ENCODE measurements around the gene TLX2.

- TF ChIP-seq, protein P1, sequence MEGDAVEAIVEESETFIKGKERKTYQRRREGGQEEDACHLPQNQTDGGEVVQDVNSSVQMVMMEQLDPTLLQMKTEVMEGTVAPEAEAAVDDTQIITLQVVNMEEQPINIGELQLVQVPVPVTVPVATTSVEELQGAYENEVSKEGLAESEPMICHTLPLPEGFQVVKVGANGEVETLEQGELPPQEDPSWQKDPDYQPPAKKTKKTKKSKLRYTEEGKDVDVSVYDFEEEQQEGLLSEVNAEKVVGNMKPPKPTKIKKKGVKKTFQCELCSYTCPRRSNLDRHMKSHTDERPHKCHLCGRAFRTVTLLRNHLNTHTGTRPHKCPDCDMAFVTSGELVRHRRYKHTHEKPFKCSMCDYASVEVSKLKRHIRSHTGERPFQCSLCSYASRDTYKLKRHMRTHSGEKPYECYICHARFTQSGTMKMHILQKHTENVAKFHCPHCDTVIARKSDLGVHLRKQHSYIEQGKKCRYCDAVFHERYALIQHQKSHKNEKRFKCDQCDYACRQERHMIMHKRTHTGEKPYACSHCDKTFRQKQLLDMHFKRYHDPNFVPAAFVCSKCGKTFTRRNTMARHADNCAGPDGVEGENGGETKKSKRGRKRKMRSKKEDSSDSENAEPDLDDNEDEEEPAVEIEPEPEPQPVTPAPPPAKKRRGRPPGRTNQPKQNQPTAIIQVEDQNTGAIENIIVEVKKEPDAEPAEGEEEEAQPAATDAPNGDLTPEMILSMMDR (IDR thresholded peaks at IDR 0.05; ENCODE audit: extremely low read depth in 1 of 2, insufficient read depth in 1 of 2, low read depth in 1 of 2, low read length in 2 of 2): no peak
- TF ChIP-seq POLR2AphosphoS5 (IDR thresholded peaks at IDR 0.05; ENCODE audit: insufficient read depth, low read depth, low read length) (no peak), FOS (IDR thresholded peaks at IDR 0.05; ENCODE audit: borderline replicate concordance, insufficient read depth, low read length) (no peak), EZH2 (IDR thresholded peaks at IDR 0.05; ENCODE audit: borderline replicate concordance, low read depth, low read length, severe bottlenecking) (peak; percentile 89), POLR2A (IDR thresholded peaks at IDR 0.05; ENCODE audit: low read depth, low read length) (no peak), MAX (IDR thresholded peaks at IDR 0.05; ENCODE audit: insufficient read depth, insufficient read length) (no peak), JUN (IDR thresholded peaks at IDR 0.05; ENCODE audit: borderline replicate concordance, insufficient read depth, insufficient read length, low read depth) (no peak), GATA2 (IDR thresholded peaks at IDR 0.05; ENCODE audit: insufficient read depth, insufficient read length, low read depth, low read length) (no peak)
These were observed 464 bp upstream of the TLX2 start for GRCh38 chr2:74513605-74514367.
